A673 (cell line): ENCODE measurements around the gene SUV39H1. TPM values are rescaled to one million over a fixed set of nuclear protein-coding genes. Genes with fewer than 3 reads are reported as not detected.
"Not testable (repeated sequence)": the region's sequence is repeated elsewhere in the genome, so short reads cannot be mapped to it uniquely, and the experiment has no call there.

Experiments
- Bru-seq: library from RNA; stranded (reverse); fragments of 400-500 nt; gene quantifications from one replicate; lab custom pipeline; 2021; lab: Mats Ljungman, UMichigan
- BruChase-seq, 2 experiments: library from RNA; stranded (reverse); fragments of 400-500 nt; gene quantifications; one replicate each; lab custom pipeline; 2021; lab: Mats Ljungman, UMichigan
- BruUV-seq: library from RNA; stranded (reverse); fragments of 400-500 nt; replicated peaks from 2 replicates; lab custom pipeline; 2021; lab: Mats Ljungman, UMichigan
- CTCF ChIA-PET: fragments of 300-600 bp; sonication (Branson Sonifier 250); formaldehyde crosslinking; loops from one replicate; lab custom pipeline; 2022; ENCODE audit warnings: antibody characterized with exemption; lab: Charles Lee
- POLR2A ChIA-PET: fragments of 300-600 bp; sonication (Branson Sonifier 250); formaldehyde crosslinking; loops from one replicate; lab custom pipeline; 2022; ENCODE audit warnings: antibody characterized with exemption; ENCODE audit not compliant: low non-redundant PET; lab: Charles Lee
- DNase-seq: peaks from one replicate; pipeline ENCODE4 v3.0.0-alpha.2; 2015; ENCODE audit warnings: low spot score
- H3K27ac ChIP-seq: fragments of 200-600 bp; sonication (generic); 2 replicates; pipeline ENCODE4 v1.5.1; 2016; ENCODE audit warnings: mixed run types, low read depth, mild to moderate bottlenecking, mixed read lengths, antibody characterized with exemption, low read length; ENCODE audit not compliant: poor library complexity, severe bottlenecking
- H3K27me3 ChIP-seq: fragments of 200-600 bp; sonication (generic); replicated peaks from 2 replicates; pipeline ENCODE4 v1.6.1; 2017; ENCODE audit warnings: mixed run types, low read depth, mild to moderate bottlenecking, mixed read lengths, antibody characterized with exemption, low read length; ENCODE audit not compliant: insufficient read depth, poor library complexity
- H3K36me3 ChIP-seq: fragments of 200-600 bp; sonication (generic); 2 replicates; pipeline ENCODE4 v1.6.1; 2016; ENCODE audit warnings: mixed run types, mild to moderate bottlenecking, mixed read lengths, antibody characterized with exemption, low read length; ENCODE audit not compliant: insufficient read depth, poor library complexity, severe bottlenecking
- H3K4me1 ChIP-seq: fragments of 200-600 bp; sonication (generic); 2 replicates; pipeline ENCODE4 v1.6.1; 2017; ENCODE audit warnings: mixed run types, mild to moderate bottlenecking, mixed read lengths, antibody characterized with exemption, low read length; ENCODE audit not compliant: insufficient read depth, poor library complexity, severe bottlenecking
- H3K4me3 ChIP-seq: fragments of 200-600 bp; sonication (generic); 2 replicates; pipeline ENCODE4 v1.5.1; 2016; ENCODE audit warnings: low read depth, mixed run types, mild to moderate bottlenecking, mixed read lengths, low read length; ENCODE audit not compliant: poor library complexity, severe bottlenecking
- H3K9me3 ChIP-seq: fragments of 200-600 bp; sonication (generic); 2 replicates; pipeline ENCODE4 v1.6.1; 2016; ENCODE audit warnings: mixed run types, low read depth, mild to moderate bottlenecking, mixed read lengths, antibody characterized with exemption, low read length; ENCODE audit not compliant: poor library complexity, severe bottlenecking
- CTCF ChIP-seq: fragments of 300-800, 200-600 bp; sonication (generic); conservative IDR thresholded peaks from 2 replicates; pipeline ENCODE4 v1.5.1; 2017; ENCODE audit warnings: low read depth, mild to moderate bottlenecking, antibody characterized with exemption, low read length, moderate library complexity, mixed read lengths
- EZH2 ChIP-seq: fragments of 200-600 bp; sonication (generic); IDR thresholded peaks from 2 replicates; pipeline ENCODE4 v1.6.1; 2017; ENCODE audit warnings: borderline replicate concordance, low read depth, mild to moderate bottlenecking, mixed read lengths, antibody characterized with exemption, low read length; ENCODE audit not compliant: poor library complexity, severe bottlenecking
- intact Hi-C: fragments of 100-400 bp; cut with micrococcal nuclease; formaldehyde crosslinking; loops from one replicate; pipeline ENCODE4 v1.10.0; 2022; ENCODE audit not compliant: unreplicated experiment
- long read RNA-seq: library from polyadenylated mRNA; stranded (forward); transcript quantifications from one replicate; pipeline ENCODE4 v2.0.0, GENCODE V29; 2022
- total RNA-seq: library from RNA; stranded (reverse); gene quantifications from 2 replicates; pipeline ENCODE4 v1.2.3, GENCODE V29; 2021

Gene SUV39H1
- 29.4 and 29.9 TPM in 2 replicates for total RNA-seq
- percentile 75 among the genes with signal in this experiment for Bru-seq, nascent RNA
- BruChase-seq, experiment 1, labeled RNA remaining after a 2-hour chase = percentile 76 among the genes with signal in this experiment
- percentile 66 among the genes with signal in this experiment for BruChase-seq, experiment 2, labeled RNA remaining after a 6-hour chase
- long read RNA-seq, transcript SUV39H1-202 (6 exons, 2,871 nt) = major isoform, 59 of 74 reads
- long read RNA-seq, partial matches to known transcripts = 10 of 74 reads
- long read RNA-seq, other reads (novel, unspliced or antisense) = 5 of 74 reads

- Histone ChIP-seq H3K4me3 (peak within 1 kb of the TSS; percentile 64), H3K27me3 (no peaks in the 10 kb centered on the region), H3K27ac (peak within 1 kb of the TSS; percentile 95), H3K9me3 (no peaks in the 10 kb centered on the region), H3K36me3 (peaks cover 19% of the 10 kb centered on the region), H3K4me1 (no peaks in the 10 kb centered on the region)
- CTCF ChIA-PET = no interaction called here
- POLR2A ChIA-PET = interaction anchor here (0.6 kb wide), 1 partner anchor 1966 kb away, joined by 4 read pairs; no protein-coding TSS in a partner anchor
- DNase-seq = peak; percentile 93
- intact Hi-C loops = no loop called here
- TF ChIP-seq EZH2 = no peak
- no peak for TF ChIP-seq CTCF
- BruUV-seq = no TSS peak
Observed at GRCh38 chrX:48696301-48696908, at the start of gene SUV39H1. TSS of gene SUV39H1 (plus strand) at chrX:48696734. CDS start at chrX:48696785, 51 bp downstream.

GRCh38 chrX:48648336-48648751 lies 48.2 kb upstream of the SUV39H1 start:
- H3K9me3 ChIP-seq = no peaks in the 10 kb centered on the region
- intact Hi-C loops = no loop called here
- no peaks in the 10 kb centered on the region for H3K4me1 ChIP-seq
- H3K27me3 ChIP-seq = no peaks in the 10 kb centered on the region
- DNase-seq = peak; percentile 58
- H3K4me3 ChIP-seq = no peak overlapping the region
- ChIA-PET CTCF (interaction anchor here (0.6 to 1.3 kb wide), 5 partner anchors 271 to 1230 kb away, joined by 3 to 10 read pairs (median 3); no protein-coding TSS in a partner anchor), POLR2A (no interaction called here)
- BruUV-seq = no TSS peak
- TF ChIP-seq EZH2 (no peak), CTCF (peak; percentile 45; the same call in 1 of the 2 replicates)
- no peak overlapping the region for H3K27ac ChIP-seq
- no peaks in the 10 kb centered on the region for H3K36me3 ChIP-seq

GRCh38 chrX:48649102-48649501 lies 47.4 kb upstream of the SUV39H1 start:
- DNase-seq = no peak

GRCh38 chrX:48652055-48652579 lies 44.4 kb upstream of the SUV39H1 start:
- BruUV-seq, H3K36me3 ChIP-seq, H3K27ac ChIP-seq, DNase-seq, POLR2A ChIA-PET, H3K27me3 ChIP-seq, CTCF ChIA-PET, H3K4me1 ChIP-seq, H3K4me3 ChIP-seq, H3K9me3 ChIP-seq, intact Hi-C loops: not testable (repeated sequence)

More at GRCh38 chrX:48649102-48649501, 47.4 kb upstream of the SUV39H1 start:
- Histone ChIP-seq H3K9me3 (no peaks in the 10 kb centered on the region), H3K27ac (no peak overlapping the region), H3K36me3 (no peaks in the 10 kb centered on the region), H3K27me3 (no peaks in the 10 kb centered on the region), H3K4me1 (no peaks in the 10 kb centered on the region), H3K4me3 (no peak overlapping the region)
- ChIA-PET CTCF (interaction anchor here (0.7 to 1.3 kb wide), 2 partner anchors 566 to 1230 kb away, joined by 3 read pairs; no protein-coding TSS in a partner anchor), POLR2A (no interaction called here)
- intact Hi-C loops = no loop called here
- no TSS peak for BruUV-seq
- no peak for TF ChIP-seq EZH2
- TF ChIP-seq CTCF = no peak

- BruUV-seq, CTCF ChIA-PET: not testable (repeated sequence)
Observed at GRCh38 chrX:48654746-48655145, 41.8 kb upstream of the SUV39H1 start.

More at GRCh38 chrX:48654746-48655145, 41.8 kb upstream of the SUV39H1 start:
- H3K9me3 ChIP-seq, H3K27ac ChIP-seq, H3K36me3 ChIP-seq, H3K4me1 ChIP-seq, intact Hi-C loops, DNase-seq, POLR2A ChIA-PET, H3K27me3 ChIP-seq, H3K4me3 ChIP-seq: not testable (repeated sequence)
